Common myeloid progenitor, CD34-positive (primary cell): Measurements from ENCODE around the gene LMF1.

ENCODE experiments used
- CTCF ChIA-PET: fragments of 350-600 bp; sonication (Branson Sonifier 250); formaldehyde crosslinking; loops from one replicate; lab custom pipeline; 2021; ENCODE audit warnings: antibody characterized with exemption; lab: Charles Lee
- POLR2A ChIA-PET: fragments of 350-600 bp; sonication (Branson Sonifier 250); formaldehyde crosslinking; loops from one replicate; lab custom pipeline; 2021; ENCODE audit warnings: antibody characterized with exemption; lab: Charles Lee
- DNase-seq, 3 donors: peaks; one replicate each; pipeline versions ENCODE4 v3.0.0 to v3.0.0-alpha.2; 2013
- H3K27ac ChIP-seq, 2 experiments: 1 replicate in 1 of 2; 2 replicates in 1 of 2; pipeline ENCODE4 v1.7.0; 2013; ENCODE audit warnings: inconsistent platforms in 2 of 2, low read length in 2 of 2, mild to moderate bottlenecking in 2 of 2, low read depth in 1 of 2, moderate library complexity in 1 of 2; ENCODE audit not compliant: severe bottlenecking in 2 of 2, insufficient read depth in 1 of 2, poor library complexity in 1 of 2
- H3K27me3 ChIP-seq, 5 experiments: replicated peaks in 2 of 5; 1 replicate in 3 of 5; 2 replicates in 2 of 5; pipeline versions ENCODE4 v1.6.1 to v1.7.0; 2013; ENCODE audit warnings: low read length in 4 of 5, mild to moderate bottlenecking in 2 of 5, moderate library complexity in 2 of 5, inconsistent platforms in 1 of 5; ENCODE audit not compliant: insufficient read depth in 5 of 5, control insufficient read depth in 4 of 5
- H3K36me3 ChIP-seq, 4 experiments: 1 replicate in 2 of 4; 2 replicates in 2 of 4; pipeline versions ENCODE4 v1.6.1 to v1.7.0; 2013; ENCODE audit warnings: low read length in 3 of 4, control low read depth in 1 of 4, mild to moderate bottlenecking in 1 of 4; ENCODE audit not compliant: control insufficient read depth in 4 of 4, insufficient read depth in 4 of 4
- H3K4me1 ChIP-seq, 4 experiments: 1 replicate in 3 of 4; 2 replicates in 1 of 4; pipeline versions ENCODE4 v1.6.1 to v1.7.1; 2013; ENCODE audit warnings: low read length in 3 of 4, mild to moderate bottlenecking in 3 of 4, control low read depth in 1 of 4, inconsistent platforms in 1 of 4, moderate library complexity in 1 of 4; ENCODE audit not compliant: control insufficient read depth in 4 of 4, insufficient read depth in 4 of 4; ENCODE audit errors: control extremely low read depth in 1 of 4
- H3K4me3 ChIP-seq, 7 experiments: 1 replicate in 4 of 7; 2 replicates in 3 of 7; pipeline versions ENCODE4 v1.5.1 to v1.7.0; 2013; ENCODE audit warnings: mild to moderate bottlenecking in 7 of 7, low read length in 6 of 7, moderate library complexity in 6 of 7, inconsistent platforms in 2 of 7, low read depth in 2 of 7, control low read depth in 1 of 7; ENCODE audit not compliant: insufficient read depth in 4 of 7, control insufficient read depth in 1 of 7; ENCODE audit errors: extremely low read depth in 1 of 7
- H3K9me3 ChIP-seq, 5 experiments: 1 replicate in 4 of 5; 2 replicates in 1 of 5; pipeline versions ENCODE4 v1.6.1 to v1.7.1; 2013; ENCODE audit warnings: low read length in 4 of 5, mild to moderate bottlenecking in 2 of 5, inconsistent platforms in 1 of 5, low read depth in 1 of 5, moderate library complexity in 1 of 5; ENCODE audit not compliant: control insufficient read depth in 4 of 5, insufficient read depth in 2 of 5; ENCODE audit errors: control extremely low read depth in 1 of 5
- WGBS: methylation state at CpG from one replicate; pipeline ENCODE4 v1.1.5; 2013; ENCODE audit not compliant: insufficient coverage; 5-methylcytosine and 5-hydroxymethylcytosine counted together

Gene LMF1

GRCh38 chr16:971981-972315, 1.2 kb upstream of the LMF1 start:
- H3K27ac ChIP-seq = no peak overlapping the region
- H3K4me3 ChIP-seq = no peak overlapping the region
- ChIA-PET POLR2A (no interaction called here), CTCF (interaction anchor here (0.8 kb wide), 1 partner anchor 9 kb away, joined by 3 read pairs; the partner anchor contains the start of gene SOX8)
- H3K4me1 ChIP-seq = peaks cover 0 to 29% (median 23%) of the 10 kb centered on the region in 4 experiments
- H3K27me3 ChIP-seq = peaks cover 0 to 5% (median 0%) of the 10 kb centered on the region in 5 experiments
- H3K9me3 ChIP-seq = peaks cover 0 to 5% (median 0%) of the 10 kb centered on the region in 5 experiments
- 100% methylated on average over 3 of the region's 8 CpGs for WGBS
- no peak for DNase-seq
- peaks cover 2 to 12% (median 9%) of the 10 kb centered on the region in 4 experiments for H3K36me3 ChIP-seq

GRCh38 chr16:971582-971905, 760 bp upstream of the LMF1 start:
- peaks cover 4 to 16% (median 12%) of the 10 kb centered on the region in 4 experiments for H3K36me3 ChIP-seq
- CTCF ChIA-PET = no interaction called here
- POLR2A ChIA-PET = no interaction called here
- peak overlapping the region in 4 of 7 experiments; percentile 33 to 88 (median 60) for H3K4me3 ChIP-seq
- peaks cover 0 to 25% (median 23%) of the 10 kb centered on the region in 4 experiments for H3K4me1 ChIP-seq
- H3K27ac ChIP-seq = no peak overlapping the region
- H3K9me3 ChIP-seq = peaks cover 0 to 5% (median 0%) of the 10 kb centered on the region in 5 experiments
- 100% methylated on average over 5 of the region's 5 CpGs for WGBS
- no peak for DNase-seq
- peaks cover 0 to 5% (median 0%) of the 10 kb centered on the region in 5 experiments for H3K27me3 ChIP-seq

GRCh38 chr16:970386-970765, 408 bp downstream of the LMF1 start:
- no peak for DNase-seq
- peaks cover 0 to 19% (median 18%) of the 10 kb centered on the region in 4 experiments for H3K4me1 ChIP-seq
- H3K4me3 ChIP-seq = peak overlapping the region; percentile 69 to 88 (median 78)
- peaks cover 6 to 27% (median 17%) of the 10 kb centered on the region in 4 experiments for H3K36me3 ChIP-seq
- POLR2A ChIA-PET = no interaction called here
- CTCF ChIA-PET = no interaction called here
- peaks cover 0 to 5% (median 0%) of the 10 kb centered on the region in 5 experiments for H3K27me3 ChIP-seq
- peaks cover 0 to 10% (median 2%) of the 10 kb centered on the region in 5 experiments for H3K9me3 ChIP-seq
- 0% methylated on average over 40 of the region's 42 CpGs for WGBS
- H3K27ac ChIP-seq = peak overlapping the region in 1 of 2 experiments; percentile 73

- Histone ChIP-seq H3K9me3 (peaks cover 0 to 14% (median 2%) of the 10 kb centered on the region in 5 experiments), H3K27ac (peak overlapping the region in 1 of 2 experiments; percentile 73), H3K36me3 (peaks cover 6 to 29% (median 17%) of the 10 kb centered on the region in 4 experiments), H3K4me1 (peaks cover 0 to 19% (median 18%) of the 10 kb centered on the region in 4 experiments), H3K27me3 (peaks cover 0 to 5% (median 0%) of the 10 kb centered on the region in 5 experiments), H3K4me3 (peak overlapping the region; percentile 69 to 88 (median 78))
- DNase-seq = no peak
- ChIA-PET CTCF (no interaction called here), POLR2A (no interaction called here)
- 46% methylated on average over 47 of the region's 55 CpGs for WGBS
Measured at GRCh38 chr16:969508-970385, 1.0 kb downstream of the LMF1 start.

GRCh38 chr16:968620-969019, 2.2 kb downstream of the LMF1 start:
- WGBS = 96% methylated on average over 7 of the region's 8 CpGs
- H3K4me3 ChIP-seq = no peak overlapping the region
- peaks cover 0 to 5% (median 0%) of the 10 kb centered on the region in 5 experiments for H3K27me3 ChIP-seq
- no peak overlapping the region for H3K27ac ChIP-seq
- CTCF ChIA-PET = no interaction called here
- H3K4me1 ChIP-seq = peaks cover 0 to 21% (median 19%) of the 10 kb centered on the region in 4 experiments
- peaks cover 6 to 29% (median 17%) of the 10 kb centered on the region in 4 experiments for H3K36me3 ChIP-seq
- POLR2A ChIA-PET = no interaction called here
- no peak for DNase-seq
- peaks cover 0 to 14% (median 2%) of the 10 kb centered on the region in 5 experiments for H3K9me3 ChIP-seq

- Histone ChIP-seq H3K4me3 (no peak overlapping the region), H3K27me3 (peaks cover 0 to 5% (median 0%) of the 10 kb centered on the region in 5 experiments), H3K4me1 (peaks cover 4 to 25% (median 20%) of the 10 kb centered on the region in 4 experiments), H3K27ac (no peak overlapping the region), H3K36me3 (peaks cover 6 to 29% (median 17%) of the 10 kb centered on the region in 4 experiments), H3K9me3 (peaks cover 0 to 14% (median 2%) of the 10 kb centered on the region in 5 experiments)
- WGBS = 97% methylated on average over 36 of the region's 41 CpGs
- DNase-seq = no peak
- ChIA-PET CTCF (interaction anchor here (0.7 kb wide), 1 partner anchor 89 kb away, joined by 3 read pairs; no protein-coding TSS in a partner anchor), POLR2A (no interaction called here)
Measured at GRCh38 chr16:967546-968295, 3.1 kb downstream of the LMF1 start.
